HG03139 (cell line): ENCODE data around the gene CT45A6.
"Not testable (repeated sequence)": the region's sequence is repeated elsewhere in the genome, so short reads cannot be mapped to it uniquely, and the experiment has no call there.

Experiments
- ATAC-seq: cut with Tn5 transposase; IDR thresholded peaks from one replicate; pipeline ENCODE4 v1.9.1; 2021; ENCODE audit not compliant: unreplicated experiment

The CT45A6 gene, protein sequence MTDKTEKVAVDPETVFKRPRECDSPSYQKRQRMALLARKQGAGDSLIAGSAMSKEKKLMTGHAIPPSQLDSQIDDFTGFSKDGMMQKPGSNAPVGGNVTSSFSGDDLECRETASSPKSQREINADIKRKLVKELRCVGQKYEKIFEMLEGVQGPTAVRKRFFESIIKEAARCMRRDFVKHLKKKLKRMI

GRCh38 chrX:135802687-135803086 is at the start of gene CT45A6:
Gene CT45A6, minus strand, starts transcription at chrX:135802787. Its CDS starts 3,794 bp downstream, at chrX:135798993.
- not testable (repeated sequence) for ATAC-seq

DNA sequence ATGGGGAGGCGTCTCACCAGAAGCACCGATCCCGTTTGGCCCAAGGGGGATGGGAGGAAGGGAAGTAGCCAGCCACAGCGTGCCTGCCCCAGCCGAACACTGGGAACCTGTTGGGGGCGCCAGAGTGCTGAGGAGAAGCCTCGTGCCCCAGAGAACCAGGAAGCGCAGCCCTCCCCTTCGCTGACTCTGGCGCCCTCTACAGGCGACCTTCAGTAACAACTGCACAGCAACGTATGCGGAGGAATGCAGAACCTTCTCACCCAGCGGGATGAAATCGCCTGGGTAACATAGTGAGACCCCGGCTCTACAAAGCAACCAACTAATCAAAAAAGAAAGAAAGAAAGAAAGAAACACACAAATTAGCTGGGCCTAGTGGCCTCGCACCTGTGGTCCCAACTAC is 34.6 kb upstream of the CT45A6 start, which contains the start of gene CT45A7:
CT45A7 (minus strand) TSS at position 101 of the 400 bp plus-strand sequence. CDS start 3,747 bp downstream, outside the sequence.
- ATAC-seq = not testable (repeated sequence)

DNA sequence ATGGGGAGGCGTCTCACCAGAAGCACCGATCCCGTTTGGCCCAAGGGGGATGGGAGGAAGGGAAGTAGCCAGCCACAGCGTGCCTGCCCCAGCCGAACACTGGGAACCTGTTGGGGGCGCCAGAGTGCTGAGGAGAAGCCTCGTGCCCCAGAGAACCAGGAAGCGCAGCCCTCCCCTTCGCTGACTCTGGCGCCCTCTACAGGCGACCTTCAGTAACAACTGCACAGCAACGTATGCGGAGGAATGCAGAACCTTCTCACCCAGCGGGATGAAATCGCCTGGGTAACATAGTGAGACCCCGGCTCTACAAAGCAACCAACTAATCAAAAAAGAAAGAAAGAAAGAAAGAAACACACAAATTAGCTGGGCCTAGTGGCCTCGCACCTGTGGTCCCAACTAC is 17.3 kb upstream of the CT45A6 start, which contains the start of gene CT45A2:
CT45A2 (minus strand) TSS at position 101 of the 400 bp plus-strand sequence. CDS start 3,747 bp downstream, outside the sequence.
- ATAC-seq = not testable (repeated sequence)

- not testable (repeated sequence) for ATAC-seq
Measured at GRCh38 chrX:135785403-135785802, 17.2 kb downstream of the CT45A6 start, which contains the start of gene CT45A5. Gene CT45A5, minus strand, starts transcription at chrX:135785503. Its CDS starts 3,774 bp downstream, at chrX:135781729.

DNA sequence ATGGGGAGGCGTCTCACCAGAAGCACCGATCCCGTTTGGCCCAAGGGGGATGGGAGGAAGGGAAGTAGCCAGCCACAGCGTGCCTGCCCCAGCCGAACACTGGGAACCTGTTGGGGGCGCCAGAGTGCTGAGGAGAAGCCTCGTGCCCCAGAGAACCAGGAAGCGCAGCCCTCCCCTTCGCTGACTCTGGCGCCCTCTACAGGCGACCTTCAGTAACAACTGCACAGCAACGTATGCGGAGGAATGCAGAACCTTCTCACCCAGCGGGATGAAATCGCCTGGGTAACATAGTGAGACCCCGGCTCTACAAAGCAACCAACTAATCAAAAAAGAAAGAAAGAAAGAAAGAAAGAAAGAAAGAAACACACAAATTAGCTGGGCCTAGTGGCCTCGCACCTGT is 34.5 kb downstream of the CT45A6 start, which contains the start of gene CT45A3:
CT45A3 (minus strand) TSS at position 101 of the 400 bp plus-strand sequence. CDS start 3,747 bp downstream, outside the sequence.
- ATAC-seq = not testable (repeated sequence)

- ATAC-seq = not testable (repeated sequence)
Measured at GRCh38 chrX:135744739-135745138, 57.8 kb downstream of the CT45A6 start.
